Natural killer cell (primary cell): ENCODE data around the gene TMEM52B. TPM values are rescaled to one million over a fixed set of nuclear protein-coding genes. Genes with fewer than 3 reads are reported as not detected.

Source experiments
- ATAC-seq, 3 donors: fragments of 150-1000 bp in 2 of 3; fragments of 200-7000 bp in 1 of 3; cut with Tn5 transposase; 1 replicate in 1 of 3; 2 replicates in 2 of 3; pipeline ENCODE4 v1.10.0; 2021; ENCODE audit warnings: mild to moderate bottlenecking in 2 of 3, moderate library complexity in 2 of 3
- DNase-seq, 2 donors: peaks; one replicate each; pipeline versions ENCODE4 v3.0.0 to v3.0.0-alpha.2; 2013 to 2021; ENCODE audit warnings: mixed read lengths in 1 of 2
- H3K27ac ChIP-seq: one replicate; pipeline ENCODE4 v1.5.1; 2013; ENCODE audit warnings: mild to moderate bottlenecking, low read length
- H3K27me3 ChIP-seq: one replicate; pipeline ENCODE4 v1.6.1; 2013; ENCODE audit warnings: low read length; ENCODE audit not compliant: control insufficient read depth, insufficient read depth
- H3K36me3 ChIP-seq: one replicate; pipeline ENCODE4 v1.6.1; 2013; ENCODE audit warnings: low read length; ENCODE audit not compliant: control insufficient read depth, insufficient read depth
- H3K4me1 ChIP-seq: one replicate; pipeline ENCODE4 v1.6.1; 2013; ENCODE audit warnings: low read length; ENCODE audit not compliant: control insufficient read depth, insufficient read depth
- H3K4me3 ChIP-seq: one replicate; pipeline ENCODE4 v1.5.1; 2013; ENCODE audit warnings: low read length
- H3K9me3 ChIP-seq: one replicate; pipeline ENCODE4 v1.6.1; 2013; ENCODE audit warnings: low read length; ENCODE audit not compliant: control insufficient read depth, insufficient read depth
- H3K27ac Mint-ChIP-seq, 2 donors: one replicate each; pipeline ENCODE4 v1.8.0; 2022; ENCODE audit warnings: mild to moderate bottlenecking in 2 of 2, mixed read lengths in 2 of 2, moderate library complexity in 1 of 2
- H3K27me3 Mint-ChIP-seq, 2 donors: one replicate each; pipeline ENCODE4 v1.8.0; 2022; ENCODE audit warnings: low read depth in 2 of 2, mixed read lengths in 2 of 2
- H3K36me3 Mint-ChIP-seq: one replicate; pipeline ENCODE4 v1.8.0; 2022; ENCODE audit warnings: mixed read lengths
- H3K4me1 Mint-ChIP-seq, 2 donors: one replicate each; pipeline ENCODE4 v1.8.0; 2022; ENCODE audit warnings: mixed read lengths in 2 of 2
- H3K4me3 Mint-ChIP-seq: one replicate; pipeline ENCODE4 v1.8.0; 2022; ENCODE audit warnings: mild to moderate bottlenecking, moderate library complexity, mixed read lengths
- H3K9me3 Mint-ChIP-seq, 2 donors: one replicate each; pipeline ENCODE4 v1.8.0; 2022; ENCODE audit warnings: mixed read lengths in 2 of 2
- CTCF ChIP-seq: fragments of 200-600 bp; IDR thresholded peaks from one replicate; pipeline ENCODE4 v1.8.0; 2022; ENCODE audit warnings: antibody characterized with exemption
- WGBS: methylation state at CpG from one replicate; pipeline ENCODE4 v1.1.7; 2013; ENCODE audit warnings: missing lambda C conversion rate; ENCODE audit not compliant: insufficient coverage; 5-methylcytosine and 5-hydroxymethylcytosine counted together
- intact Hi-C: fragments of 100-400 bp; cut with micrococcal nuclease; formaldehyde crosslinking; loops from one replicate; pipeline ENCODE4 v1.14.2; 2022
- total RNA-seq, 4 donors: library from RNA; stranded (reverse); fragments of 120-200 nt in 1 of 4; gene quantifications; one replicate each; pipeline versions ENCODE4 v1.2.3 to v1.2.4, GENCODE V29; 2013 to 2022

TMEM52B gene
- total RNA-seq, 3 donors from 2014 or later (not counting 1 experiment from before 2014, with no cell fraction given): 1.5 TPM; not detected in 2

GRCh38 chr12:10151621-10152020, 27.2 kb upstream of the TMEM52B start:
- no peaks in the 10 kb centered on the region for H3K9me3 Mint-ChIP-seq

GRCh38 chr12:10153271-10154144, 25.3 kb upstream of the TMEM52B start:
- peaks cover 7 to 11% of the 10 kb centered on the region in 2 donors for H3K27me3 Mint-ChIP-seq
- TF ChIP-seq CTCF: peak; percentile 86
- 3% methylated on average over 44 of the region's 46 CpGs for WGBS
- H3K27ac Mint-ChIP-seq: peak overlapping the region in 1 of 2 donors; percentile 85
- no peaks in the 10 kb centered on the region for H3K36me3 Mint-ChIP-seq
- DNase-seq (peak; percentile 61 to 79), ATAC-seq (peak; percentile 83 to 90 (median 88))
- Histone ChIP-seq H3K27me3 (peaks cover 3% of the 10 kb centered on the region), H3K27ac (peak overlapping the region; percentile 26), H3K9me3 (no peaks in the 10 kb centered on the region), H3K4me3 (peak overlapping the region; percentile 64), H3K4me1 (peaks cover 14% of the 10 kb centered on the region), H3K36me3 (no peaks in the 10 kb centered on the region)
- peak overlapping the region; percentile 92 for H3K4me3 Mint-ChIP-seq
- peaks cover 15% of the 10 kb centered on the region in 2 donors for H3K4me1 Mint-ChIP-seq
- H3K9me3 Mint-ChIP-seq: no peaks in the 10 kb centered on the region
- intact Hi-C loops: loop anchor here (1.0 to 5.0 kb wide), 5 partner anchors 38 to 1333 kb away; partner anchors contain the start of gene STYK1

More at GRCh38 chr12:10151621-10152020, 27.2 kb upstream of the TMEM52B start:
- Histone ChIP-seq H3K9me3 (no peaks in the 10 kb centered on the region), H3K27me3 (peaks cover 3% of the 10 kb centered on the region), H3K36me3 (no peaks in the 10 kb centered on the region), H3K4me3 (no peak overlapping the region), H3K4me1 (peaks cover 14% of the 10 kb centered on the region), H3K27ac (no peak overlapping the region)
- WGBS: 94% methylated on average over 2 of the region's 2 CpGs
- ATAC-seq: no peak
- Mint-ChIP-seq H3K36me3 (no peaks in the 10 kb centered on the region), H3K27ac (no peak overlapping the region), H3K4me1 (peaks cover 15% of the 10 kb centered on the region in 2 donors), H3K4me3 (no peak overlapping the region), H3K27me3 (peaks cover 7 to 9% of the 10 kb centered on the region in 2 donors)
- no peak for TF ChIP-seq CTCF
- intact Hi-C loops: loop anchor here (2.0 to 5.0 kb wide), 2 partner anchors 521 to 1335 kb away; partner anchors contain the start of gene STYK1
- no peak for DNase-seq

GRCh38 chr12:10154145-10154496, 24.7 kb upstream of the TMEM52B start:
- WGBS: 77% methylated on average over 5 of the region's 6 CpGs
- DNase-seq (no peak), ATAC-seq (peak in 1 of 3 donors; percentile 8)
- H3K4me1 ChIP-seq: peaks cover 14% of the 10 kb centered on the region
- Mint-ChIP-seq H3K4me3 (peak overlapping the region; percentile 92), H3K27ac (peak overlapping the region in 1 of 2 donors; percentile 85), H3K9me3 (no peaks in the 10 kb centered on the region), H3K4me1 (peaks cover 15% of the 10 kb centered on the region in 2 donors), H3K27me3 (peaks cover 7 to 11% of the 10 kb centered on the region in 2 donors), H3K36me3 (no peaks in the 10 kb centered on the region)
- H3K9me3 ChIP-seq: no peaks in the 10 kb centered on the region
- H3K36me3 ChIP-seq: no peaks in the 10 kb centered on the region
- H3K27me3 ChIP-seq: peaks cover 3% of the 10 kb centered on the region
- no peak overlapping the region for H3K27ac ChIP-seq
- no peak for TF ChIP-seq CTCF
- intact Hi-C loops: loop anchor here (5.0 kb wide), 1 partner anchor 518 kb away; the partner anchor contains the start of gene STYK1
- H3K4me3 ChIP-seq: peak overlapping the region; percentile 64
